Activated CD4-positive, alpha-beta T cell treated with anti-CD3 and anti-CD28 coated beads, Interleukin-10, Interleukin-2, amounts not matched to agents 100 ng/mL and 50 ng/mL, durations not matched to agents 16 hours and 8 hours (primary cell): ENCODE data around the gene SLC6A1.

Experiments
- DNase-seq: peaks from one replicate; pipeline ENCODE4 v3.0.0-alpha.2; 2020

The SLC6A1 gene

GRCh38 chr3:10996345-10997013 lies 3.9 kb downstream of the SLC6A1 start:
- no peak for DNase-seq

GRCh38 chr3:10997196-10997595 lies 4.6 kb downstream of the SLC6A1 start:
- DNase-seq = no peak

DNA sequence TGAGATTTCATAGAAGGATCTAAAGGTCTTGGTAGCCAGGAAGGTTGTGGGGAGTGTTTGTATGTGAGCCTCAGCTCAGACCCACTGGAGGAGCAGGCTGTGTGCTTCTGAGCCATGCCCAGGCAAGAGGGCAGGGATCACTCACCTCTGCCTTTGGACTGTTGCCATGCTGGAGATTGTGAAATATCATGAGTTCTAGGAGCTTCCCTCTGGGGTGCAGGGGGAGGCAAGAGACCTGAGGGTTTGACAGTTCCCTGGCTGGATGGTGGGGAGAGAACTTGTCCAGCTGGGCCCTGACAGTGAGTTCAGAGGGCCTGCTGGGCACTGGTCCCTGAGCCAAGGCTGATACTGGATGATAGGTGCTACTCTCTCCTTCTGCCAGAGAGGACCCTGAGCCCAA lies 6.0 kb downstream of the SLC6A1 start:
- DNase-seq = no peak

DNA sequence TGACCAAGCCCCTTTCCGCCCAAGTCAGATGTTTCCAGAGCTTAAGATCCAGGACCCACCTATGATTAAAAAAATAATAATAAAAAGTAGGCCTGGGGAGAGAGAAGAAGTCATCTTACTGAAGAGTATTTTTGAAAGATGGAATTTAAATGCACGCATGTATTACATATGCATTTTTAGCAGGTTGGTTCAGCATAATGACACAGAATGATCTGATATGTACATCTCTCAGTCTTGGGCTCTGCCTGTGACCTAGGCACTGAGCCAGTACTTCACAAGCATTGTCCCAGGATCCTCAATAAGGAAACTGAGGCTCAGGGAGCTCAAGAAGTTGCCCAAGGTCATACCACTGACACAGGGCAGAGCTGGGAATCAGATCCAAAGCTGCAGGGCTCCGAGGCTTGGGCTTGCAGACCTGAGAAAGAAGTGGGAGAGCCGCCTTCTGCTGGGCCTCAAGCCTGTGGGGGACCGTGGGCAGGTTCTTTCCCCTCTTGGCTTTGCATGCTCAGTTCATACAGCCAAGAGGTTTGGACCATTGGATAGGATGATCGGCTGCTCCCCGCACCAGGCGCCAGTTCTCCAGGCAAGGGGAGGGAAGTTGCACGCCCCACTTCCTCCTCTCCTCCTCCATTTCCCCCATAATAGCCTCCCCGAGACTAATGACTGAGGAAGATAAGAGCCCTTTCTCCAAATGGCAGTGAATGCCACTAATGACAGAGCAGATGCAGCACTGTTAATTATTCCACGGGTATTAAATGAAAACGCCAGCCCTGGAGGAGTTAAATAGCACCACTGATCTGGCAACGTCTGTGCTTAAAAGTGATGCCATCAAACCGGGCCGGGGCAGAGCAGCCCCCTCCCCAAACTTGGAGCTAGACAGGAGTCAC lies 6.9 kb downstream of the SLC6A1 start:
- DNase-seq = no peak

- DNase-seq = no peak
Observed at GRCh38 chr3:11000528-11000927, 8.0 kb downstream of the SLC6A1 start.

DNA sequence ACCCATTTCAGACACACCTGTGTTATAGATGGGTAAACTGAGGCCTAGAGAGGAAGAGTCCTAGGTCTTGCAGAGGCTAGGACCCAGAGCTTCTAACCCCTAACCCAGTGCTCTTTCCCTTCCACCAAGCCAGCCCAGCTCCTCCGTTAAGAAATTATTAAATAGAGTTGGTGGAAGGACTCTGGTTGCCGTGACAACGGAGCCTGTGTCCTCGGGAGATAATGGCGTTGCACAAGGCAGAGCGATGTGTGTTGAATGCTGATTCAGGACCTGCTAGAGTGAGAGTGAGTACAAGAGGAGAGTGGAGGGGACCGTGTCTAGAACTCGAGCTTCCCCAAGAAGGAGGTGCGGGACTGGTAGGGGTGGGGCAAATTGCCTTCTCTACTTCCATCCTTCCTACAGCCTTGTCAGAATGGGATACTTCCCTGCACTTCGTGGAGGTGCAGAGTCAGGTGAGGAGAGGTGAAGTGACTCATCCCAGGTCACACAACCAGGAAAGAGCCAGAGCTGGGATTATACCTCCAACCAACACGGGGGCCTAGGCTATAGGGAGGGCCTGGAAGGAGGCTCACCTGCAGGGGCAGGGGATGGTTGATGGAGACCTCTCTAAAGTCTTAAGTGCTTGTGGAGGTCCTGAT lies 8.6 kb downstream of the SLC6A1 start:
- DNase-seq = no peak

- no peak for DNase-seq
Observed at GRCh38 chr3:11001658-11002021, 9.1 kb downstream of the SLC6A1 start.

GRCh38 chr3:11002371-11002807 lies 9.8 kb downstream of the SLC6A1 start:
- DNase-seq = no peak

DNA sequence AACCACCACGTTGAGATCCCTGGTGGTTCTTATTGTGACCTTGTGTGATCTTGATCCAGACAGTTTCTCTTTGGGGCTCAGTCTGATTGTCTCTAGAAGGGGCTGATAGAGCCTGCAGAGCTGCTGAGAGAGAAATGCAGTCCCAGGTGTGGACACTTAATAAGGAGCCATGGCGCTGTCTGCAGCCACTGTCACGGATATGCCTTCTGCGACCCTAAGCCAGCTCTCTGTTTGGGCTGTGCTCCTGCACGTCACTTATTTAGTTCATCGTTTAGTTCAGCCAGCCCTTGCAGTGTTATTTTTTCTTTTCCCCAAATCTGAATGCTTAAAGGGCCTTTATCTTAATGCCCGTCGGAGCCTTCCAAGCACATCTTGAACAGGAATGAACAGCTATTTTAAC lies 12.0 kb downstream of the SLC6A1 start:
- no peak for DNase-seq

GRCh38 chr3:11005686-11006256 lies 13.2 kb downstream of the SLC6A1 start:
- DNase-seq = no peak

GRCh38 chr3:11006986-11007933 lies 14.7 kb downstream of the SLC6A1 start:
- DNase-seq = no peak

GRCh38 chr3:11009898-11010297 lies 17.4 kb downstream of the SLC6A1 start:
- DNase-seq = no peak

GRCh38 chr3:11010426-11011165 lies 18.0 kb downstream of the SLC6A1 start:
- DNase-seq = no peak

GRCh38 chr3:11014253-11014652 lies 21.7 kb downstream of the SLC6A1 start:
- no peak for DNase-seq

GRCh38 chr3:11014752-11015151 lies 22.2 kb downstream of the SLC6A1 start:
- no peak for DNase-seq

DNA sequence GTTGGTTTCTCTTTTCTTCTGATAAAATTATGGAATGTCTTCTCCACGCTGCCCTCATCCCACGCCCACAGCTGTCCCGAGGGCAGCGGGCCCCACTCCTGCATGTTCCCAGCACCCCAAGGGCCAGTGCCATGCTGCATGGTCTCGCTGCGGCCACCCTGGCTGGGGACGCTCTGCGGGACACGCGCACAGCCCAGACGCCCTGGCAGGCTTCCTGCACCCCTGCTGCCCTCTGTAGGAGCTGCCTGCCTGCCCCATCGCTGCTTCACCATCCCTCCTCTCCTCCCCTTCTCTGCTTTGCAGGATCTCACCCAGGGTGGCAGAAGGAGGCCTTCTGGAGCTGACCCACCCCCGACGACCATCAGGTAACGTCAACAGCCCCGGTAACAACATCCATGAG lies 22.8 kb downstream of the SLC6A1 start:
- no peak for DNase-seq

GRCh38 chr3:11016727-11017126 lies 24.2 kb downstream of the SLC6A1 start:
- no peak for DNase-seq

GRCh38 chr3:11019116-11019819 lies 26.7 kb downstream of the SLC6A1 start:
- DNase-seq = no peak

DNA sequence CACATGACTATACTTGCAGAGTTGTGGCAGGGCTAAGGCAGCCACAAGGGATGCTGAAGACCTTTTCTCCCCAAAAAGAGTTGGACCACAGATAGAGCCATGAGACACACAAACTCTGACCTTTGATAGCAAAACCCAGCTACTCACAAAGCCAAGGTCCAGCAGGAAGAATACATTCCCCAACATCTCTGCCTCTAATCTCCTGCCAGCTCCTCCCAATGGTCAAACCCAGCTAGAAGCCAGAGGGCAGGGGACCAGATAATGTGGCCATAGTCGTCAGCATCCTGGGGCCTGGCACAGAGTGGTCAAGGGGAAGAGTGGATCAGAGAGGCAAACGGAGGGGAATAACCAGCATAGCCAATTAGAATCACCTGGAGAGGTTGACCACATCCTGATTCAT lies 28.2 kb downstream of the SLC6A1 start:
- no peak for DNase-seq

DNA sequence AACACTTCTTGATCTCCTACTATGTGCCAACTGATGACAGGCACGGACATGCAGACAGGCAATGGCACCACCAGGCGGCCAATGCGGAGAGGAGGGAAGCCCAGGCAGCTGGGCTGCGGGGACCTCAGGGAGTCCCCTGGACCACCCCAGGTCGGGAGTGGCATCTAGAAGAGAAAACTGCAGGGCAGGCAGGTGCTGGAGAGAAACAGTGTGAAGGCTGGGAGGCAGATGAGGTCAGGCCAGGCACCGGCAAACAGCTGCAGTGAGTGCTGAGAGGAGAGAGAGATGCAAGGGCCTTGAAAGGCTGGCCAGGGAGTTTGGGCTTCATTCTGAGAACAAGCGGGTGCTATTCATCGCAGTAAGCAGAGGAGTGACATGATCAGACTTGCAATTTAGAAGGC lies 29.1 kb downstream of the SLC6A1 start:
- no peak for DNase-seq

DNA sequence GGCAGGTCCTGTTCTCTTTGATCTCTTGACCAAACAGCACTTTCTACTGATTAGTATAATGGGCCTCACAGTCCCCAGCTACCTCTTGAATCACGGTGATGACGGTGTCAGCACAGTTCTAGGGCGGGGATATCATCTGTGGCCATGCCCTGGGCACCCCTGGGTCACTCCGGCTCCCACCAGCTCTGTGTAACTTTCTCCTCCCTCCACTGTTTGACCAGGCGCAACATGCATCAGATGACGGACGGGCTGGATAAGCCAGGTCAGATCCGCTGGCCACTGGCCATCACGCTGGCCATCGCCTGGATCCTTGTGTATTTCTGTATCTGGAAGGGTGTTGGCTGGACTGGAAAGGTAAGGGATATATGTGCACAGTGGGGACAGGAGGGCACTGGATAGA lies 29.6 kb downstream of the SLC6A1 start:
- DNase-seq = no peak
